ENCODE data around the gene IRF7.

- TF ChIP-seq EZH2 (IDR thresholded peaks at IDR 0.05; ENCODE audit: insufficient read depth, low read length) (no peak), CTCF (IDR thresholded peaks at IDR 0.05; ENCODE audit: insufficient read depth, low read depth, low read length) (no peak)
Observed at GRCh38 chr11:625636-626268, 10.0 kb upstream of the IRF7 start.

All from astrocyte (in vitro differentiated cells and primary cell).